Measurements from ENCODE around the gene FBXO10. TPM values are rescaled to one million over a fixed set of nuclear protein-coding genes. Genes with fewer than 3 reads are reported as not detected.

FBXO10 gene
- total RNA-seq, 4 donors from 2014 or later, result 49.8 to 62.2 (median 53.5) TPM

- intact Hi-C loops (cut with DNase I; ENCODE audit: low total_unique reads) (no loop called here), in situ Hi-C loops (cut with MboI; ENCODE audit: low sequenced_read_pairs in 4 of 4) (no loop called here)
- H3K27ac ChIP-seq, result no peak overlapping the region
- no peak overlapping the region for H3K4me3 ChIP-seq
- H3K4me1 ChIP-seq, result no peaks in the 10 kb centered on the region
- H3K9me3 ChIP-seq, result no peaks in the 10 kb centered on the region
- no peaks in the 10 kb centered on the region for H3K36me3 ChIP-seq
- H3K27me3 ChIP-seq, result no peaks in the 10 kb centered on the region
- no peak for TF ChIP-seq CTCF (IDR thresholded peaks at IDR 0.05 in 4 of 5, conservative IDR thresholded peaks at IDR 0.05 in 1 of 5)
- TF ChIP-seq POLR2A (IDR thresholded peaks at IDR 0.05), result no peak
- no peak for ATAC-seq
- DNase-seq, result no peak
Measured at GRCh38 chr9:37620396-37620795, 44.2 kb upstream of the FBXO10 start.

- ATAC-seq, result no peak
- Histone ChIP-seq H3K4me1 (no peaks in the 10 kb centered on the region), H3K9me3 (no peaks in the 10 kb centered on the region), H3K4me3 (no peak overlapping the region), H3K27me3 (no peaks in the 10 kb centered on the region), H3K27ac (no peak overlapping the region), H3K36me3 (no peaks in the 10 kb centered on the region)
- DNase-seq, result no peak
- TF ChIP-seq CTCF (IDR thresholded peaks at IDR 0.05 in 4 of 5, conservative IDR thresholded peaks at IDR 0.05 in 1 of 5) (no peak), POLR2A (IDR thresholded peaks at IDR 0.05) (no peak)
- in situ Hi-C loops (cut with MboI; ENCODE audit: low sequenced_read_pairs in 4 of 4), result no loop called here
- intact Hi-C loops (cut with DNase I; ENCODE audit: low total_unique reads), result no loop called here
Measured at GRCh38 chr9:37619806-37620205, 43.6 kb upstream of the FBXO10 start.

- Histone ChIP-seq H3K9me3 (no peaks in the 10 kb centered on the region), H3K4me3 (no peak overlapping the region), H3K27me3 (no peaks in the 10 kb centered on the region), H3K36me3 (no peaks in the 10 kb centered on the region), H3K27ac (no peak overlapping the region), H3K4me1 (no peaks in the 10 kb centered on the region)
- ATAC-seq (no peak), DNase-seq (no peak)
- intact Hi-C loops (cut with DNase I; ENCODE audit: low total_unique reads) (no loop called here), in situ Hi-C loops (cut with MboI; ENCODE audit: low sequenced_read_pairs in 4 of 4) (no loop called here)
- TF ChIP-seq POLR2A (IDR thresholded peaks at IDR 0.05) (no peak), CTCF (IDR thresholded peaks at IDR 0.05 in 4 of 5, conservative IDR thresholded peaks at IDR 0.05 in 1 of 5) (no peak)
Measured at GRCh38 chr9:37618817-37619216, 42.6 kb upstream of the FBXO10 start.

- Histone ChIP-seq H3K27ac (no peak overlapping the region), H3K4me3 (no peak overlapping the region), H3K27me3 (no peaks in the 10 kb centered on the region), H3K9me3 (no peaks in the 10 kb centered on the region), H3K4me1 (no peaks in the 10 kb centered on the region), H3K36me3 (no peaks in the 10 kb centered on the region)
- DNase-seq (no peak), ATAC-seq (no peak)
- in situ Hi-C loops (cut with MboI; ENCODE audit: low sequenced_read_pairs in 4 of 4) (no loop called here), intact Hi-C loops (cut with DNase I; ENCODE audit: low total_unique reads) (no loop called here)
- TF ChIP-seq POLR2A (IDR thresholded peaks at IDR 0.05), result no peak
- TF ChIP-seq CTCF (IDR thresholded peaks at IDR 0.05 in 4 of 5, conservative IDR thresholded peaks at IDR 0.05 in 1 of 5), result no peak
Measured at GRCh38 chr9:37617832-37618231, 41.7 kb upstream of the FBXO10 start.

GRCh38 chr9:37617161-37617560 lies 41.0 kb upstream of the FBXO10 start:
- TF ChIP-seq POLR2A (IDR thresholded peaks at IDR 0.05) (no peak), CTCF (IDR thresholded peaks at IDR 0.05 in 4 of 5, conservative IDR thresholded peaks at IDR 0.05 in 1 of 5) (no peak)
- Histone ChIP-seq H3K27ac (no peak overlapping the region), H3K4me3 (no peak overlapping the region), H3K4me1 (no peaks in the 10 kb centered on the region), H3K9me3 (no peaks in the 10 kb centered on the region), H3K36me3 (no peaks in the 10 kb centered on the region), H3K27me3 (no peaks in the 10 kb centered on the region)
- ATAC-seq (no peak), DNase-seq (no peak)
- intact Hi-C loops (cut with DNase I; ENCODE audit: low total_unique reads) (no loop called here), in situ Hi-C loops (cut with MboI; ENCODE audit: low sequenced_read_pairs in 4 of 4) (no loop called here)

Measured in gastrocnemius medialis (tissue), 4 donors.